GM21381 (cell line): Measurements from ENCODE around the gene FOXO3.

Experiments
- ATAC-seq: cut with Tn5 transposase; IDR thresholded peaks from one replicate; pipeline ENCODE4 v1.9.1; 2021; ENCODE audit warnings: mild to moderate bottlenecking, moderate library complexity; ENCODE audit not compliant: unreplicated experiment

The FOXO3 gene

DNA sequence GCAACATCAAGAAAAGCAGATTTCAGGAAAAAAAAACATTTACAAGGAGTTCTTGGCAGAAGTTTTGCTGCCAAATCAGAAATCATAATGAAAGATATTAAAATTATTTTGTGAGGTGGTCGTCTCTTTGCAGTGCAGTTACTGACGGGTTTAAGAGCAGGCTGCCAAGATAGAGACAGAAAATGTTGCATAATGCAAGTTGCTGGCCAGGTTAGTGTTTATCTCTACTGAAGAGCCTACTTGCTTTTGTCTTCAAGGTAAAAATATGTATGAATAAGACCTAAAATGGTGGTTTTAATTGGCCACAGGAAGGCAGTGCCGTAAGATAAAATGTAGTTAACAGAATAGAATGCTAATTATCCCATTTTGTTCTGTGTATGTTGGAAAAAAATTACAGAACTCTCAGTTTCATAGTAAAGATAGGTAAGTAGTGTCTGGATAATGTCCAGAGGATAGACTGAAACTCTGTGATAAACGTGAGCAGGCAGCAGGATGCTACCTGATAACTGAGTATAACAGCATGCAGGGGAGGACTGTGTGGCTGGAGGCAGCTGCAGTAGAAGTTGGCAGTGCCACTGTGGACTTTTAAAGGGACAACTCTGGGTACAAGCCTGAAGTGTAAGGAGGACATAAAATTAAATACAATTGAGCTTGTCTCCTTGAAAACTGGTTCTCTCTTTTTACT, 13.9 kb downstream of the FOXO3 start:
- no peak for ATAC-seq

DNA sequence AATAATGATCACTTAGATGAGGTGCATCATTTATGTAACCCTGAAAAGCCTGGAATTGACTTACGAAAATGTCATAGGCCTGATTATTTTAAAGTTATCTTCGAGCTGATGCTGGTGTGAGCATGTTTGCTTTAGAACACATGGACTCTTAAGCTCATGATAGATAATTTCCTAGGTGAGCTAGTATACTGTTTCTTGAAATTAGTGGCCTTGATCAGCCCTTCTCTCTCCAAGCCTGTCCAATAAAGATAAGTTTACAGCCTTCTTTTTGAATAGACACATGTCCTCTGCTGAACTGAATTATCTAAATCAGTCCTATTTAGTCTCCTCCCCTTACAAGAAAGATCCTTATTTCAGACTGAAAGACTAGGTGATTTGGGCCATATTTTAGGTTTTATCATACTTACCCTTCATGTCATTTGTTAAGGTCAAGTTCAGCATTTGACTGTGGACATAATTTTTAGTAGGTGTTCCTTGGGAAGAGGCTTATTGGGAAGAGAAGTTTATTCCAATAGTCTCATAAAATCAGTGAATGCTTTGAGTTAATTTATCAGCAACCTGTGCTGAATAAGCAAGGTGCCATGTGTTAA, 15.3 kb downstream of the FOXO3 start:
- no peak for ATAC-seq

DNA sequence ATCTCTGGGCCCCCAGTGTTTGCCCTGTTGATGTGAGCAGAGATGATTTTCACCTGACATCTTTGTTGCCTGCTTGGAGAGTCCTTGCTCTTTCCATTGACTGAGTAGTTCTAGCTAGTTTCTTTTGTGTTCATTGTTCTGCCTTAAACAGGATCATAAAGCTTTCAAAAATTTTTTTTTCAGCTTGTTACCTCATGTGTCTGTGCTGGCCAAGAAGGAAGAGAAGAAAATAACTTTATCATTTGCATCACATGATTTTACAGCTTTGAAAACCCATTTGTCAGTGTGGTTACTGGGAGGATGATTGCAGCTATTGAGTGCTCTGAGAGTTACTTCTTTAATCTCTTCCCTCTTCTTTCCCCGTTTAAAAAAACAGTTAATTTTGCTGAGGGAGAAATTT, 16.0 kb downstream of the FOXO3 start:
- ATAC-seq, result no peak

DNA sequence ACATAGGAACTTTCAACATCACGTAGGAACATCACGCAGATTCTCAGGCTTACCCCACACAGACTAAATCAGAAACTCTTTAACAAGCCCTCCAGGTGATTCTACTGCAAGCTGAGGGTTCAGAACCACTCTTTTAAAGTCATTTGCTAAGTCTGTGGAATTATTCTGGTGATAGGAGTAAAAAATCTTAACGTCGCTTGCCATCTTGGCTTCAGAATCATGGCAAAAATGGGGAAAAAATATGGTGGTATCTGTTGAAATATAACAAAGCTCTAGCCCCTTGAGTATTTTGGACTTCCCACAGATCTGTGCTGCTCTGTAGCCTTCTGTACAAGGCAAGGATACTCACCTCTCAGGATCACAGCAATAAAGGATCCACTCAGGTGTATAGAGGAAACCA, 17.4 kb downstream of the FOXO3 start:
- no peak for ATAC-seq

DNA sequence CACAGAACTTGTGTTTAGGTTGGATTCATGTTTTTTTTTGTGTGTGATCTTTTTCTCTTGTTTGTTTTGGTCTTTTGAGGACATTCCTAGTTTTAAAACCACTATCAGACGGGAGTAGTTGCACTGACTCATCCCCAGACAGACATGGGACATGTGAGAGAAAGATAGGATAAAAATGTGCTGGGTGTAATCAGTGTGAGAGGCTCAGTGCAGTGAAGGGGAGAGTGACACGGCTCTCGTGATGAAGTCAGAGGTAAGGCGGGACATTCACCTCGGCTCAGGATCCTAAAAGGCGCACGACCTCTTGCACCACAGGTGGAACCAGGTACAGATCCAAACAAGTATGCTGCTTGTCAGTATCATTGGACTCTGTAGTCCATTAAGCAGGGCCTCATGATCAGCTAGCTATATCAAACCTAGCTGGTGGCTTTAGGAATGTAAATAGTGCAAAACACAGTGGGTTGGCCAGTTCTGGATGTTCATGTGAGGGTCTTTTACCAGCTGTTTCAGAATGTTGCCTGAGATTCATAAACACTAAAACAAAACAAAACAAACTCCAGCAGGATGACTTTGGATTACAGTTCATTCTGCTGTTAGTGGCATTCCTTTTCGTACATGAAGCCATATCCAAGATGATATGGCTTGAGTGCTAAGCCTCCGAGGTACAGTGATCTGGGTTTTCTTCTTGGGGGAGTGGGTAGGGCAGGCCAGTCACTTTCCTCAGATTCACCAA, 18.0 kb downstream of the FOXO3 start:
- no peak for ATAC-seq

DNA sequence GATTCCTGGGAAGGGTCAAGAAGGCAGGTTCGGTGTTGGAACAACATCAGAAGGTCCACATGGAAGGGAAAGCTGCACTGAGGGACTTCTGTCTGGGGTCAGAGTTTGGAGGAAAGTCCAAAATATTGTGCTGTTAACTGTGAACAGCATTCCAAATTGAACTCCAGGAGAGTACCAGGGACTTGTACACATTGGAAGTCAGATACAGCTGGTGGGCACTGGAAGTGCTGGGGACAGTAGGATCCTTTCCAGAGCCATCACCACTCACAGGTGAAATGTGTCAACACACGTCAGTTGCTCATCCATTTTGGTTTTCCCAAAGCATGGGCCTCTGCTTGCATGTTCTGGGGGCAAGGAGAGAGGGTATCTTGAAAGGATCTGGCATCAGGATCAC, 18.6 kb downstream of the FOXO3 start:
- no peak for ATAC-seq

DNA sequence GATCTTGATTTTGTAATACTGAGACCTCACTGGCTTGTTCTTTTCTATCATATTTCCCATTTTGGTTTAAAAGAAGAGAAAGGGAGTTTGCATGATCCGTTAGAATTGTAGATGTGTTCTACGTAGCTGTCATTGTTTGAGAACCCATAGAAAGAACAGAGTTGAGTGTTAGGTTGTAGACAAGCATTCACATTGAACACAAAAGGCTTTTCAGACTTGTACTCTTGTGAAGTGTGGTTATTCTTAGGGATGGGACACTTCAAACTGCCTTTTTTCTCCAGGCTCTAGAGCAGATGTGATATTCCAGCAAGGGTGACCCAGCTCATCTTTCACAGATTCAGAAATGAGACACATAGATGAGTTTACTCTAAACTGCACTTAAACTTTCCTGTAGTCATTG, 19.9 kb downstream of the FOXO3 start:
- no peak for ATAC-seq

DNA sequence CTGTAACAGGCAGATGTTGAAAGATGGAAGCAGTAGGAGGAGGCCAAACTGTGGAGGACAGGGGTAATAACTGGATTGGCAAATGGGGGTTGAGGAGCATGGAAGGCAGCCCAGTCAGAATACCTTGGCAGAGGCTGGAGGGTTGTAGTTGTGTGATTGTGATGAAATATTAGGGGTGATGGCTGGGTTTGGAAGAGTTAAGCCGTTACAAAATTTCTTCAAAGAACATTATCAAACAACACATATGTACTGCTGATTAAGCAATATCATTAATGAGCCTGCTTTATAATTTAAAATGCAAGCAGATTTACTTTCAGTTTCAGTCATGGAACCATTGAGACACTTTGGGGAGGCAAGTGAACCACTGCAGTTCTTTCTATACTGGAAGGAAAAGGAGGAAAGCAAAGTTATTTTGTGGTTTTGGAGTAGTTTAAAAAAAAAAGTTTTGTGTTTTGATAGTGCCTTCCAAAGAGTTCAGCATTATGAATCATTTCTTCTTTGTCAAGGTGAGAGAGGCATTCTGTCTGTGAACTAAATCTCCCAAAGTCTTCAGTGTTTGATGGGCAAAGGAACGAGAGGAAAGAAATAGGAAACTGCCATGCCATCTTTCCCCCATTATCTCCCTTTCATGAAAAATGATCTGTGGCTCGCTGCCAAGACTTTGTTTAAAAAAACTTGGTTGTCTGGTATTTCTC, 20.7 kb downstream of the FOXO3 start:
- ATAC-seq, result no peak

DNA sequence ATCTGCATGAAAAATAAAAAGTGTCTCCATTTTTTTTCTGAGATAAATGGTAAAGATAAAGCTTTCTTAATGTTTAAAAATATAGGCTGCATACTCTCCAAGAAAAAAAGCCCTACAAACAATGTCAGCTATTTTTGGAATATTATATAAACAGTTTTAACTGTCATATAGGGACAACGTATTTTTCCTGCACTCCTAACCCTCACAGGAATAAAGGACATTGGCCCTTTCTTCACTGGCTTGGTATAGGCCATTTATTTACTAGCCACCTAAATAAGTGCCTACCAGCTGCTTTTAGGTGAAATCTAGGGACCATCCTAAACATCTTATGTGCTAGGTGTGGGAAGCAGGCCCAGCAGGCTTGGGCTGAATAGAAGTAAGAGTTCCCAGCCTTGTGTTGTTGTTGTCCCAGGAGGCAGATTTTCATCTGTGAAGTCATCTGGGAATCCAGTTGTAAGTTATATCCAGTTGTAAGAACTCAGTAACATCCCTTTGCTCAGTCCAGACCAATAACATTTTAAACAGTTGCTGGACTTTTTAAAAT, 21.3 kb downstream of the FOXO3 start:
- ATAC-seq, result no peak

DNA sequence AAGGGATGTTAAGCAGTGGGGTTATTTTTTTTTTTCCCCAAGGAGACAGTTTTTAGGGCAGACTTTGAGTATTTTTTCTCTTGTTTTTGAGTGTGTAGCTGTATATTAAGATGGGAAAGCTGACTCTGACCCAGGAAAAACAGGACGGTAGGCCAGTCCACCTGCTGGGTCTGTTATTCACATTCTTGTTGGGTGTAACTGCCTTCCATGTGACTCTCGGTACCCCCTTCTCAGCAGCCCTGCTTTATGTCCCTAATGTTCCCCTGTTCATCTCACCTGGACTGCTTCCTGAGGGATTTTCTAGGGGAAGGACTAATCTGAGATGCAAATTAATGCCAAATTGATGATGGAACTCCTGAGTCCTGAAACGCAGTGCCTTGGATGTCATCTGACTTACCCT, 21.9 kb downstream of the FOXO3 start:
- no peak for ATAC-seq

DNA sequence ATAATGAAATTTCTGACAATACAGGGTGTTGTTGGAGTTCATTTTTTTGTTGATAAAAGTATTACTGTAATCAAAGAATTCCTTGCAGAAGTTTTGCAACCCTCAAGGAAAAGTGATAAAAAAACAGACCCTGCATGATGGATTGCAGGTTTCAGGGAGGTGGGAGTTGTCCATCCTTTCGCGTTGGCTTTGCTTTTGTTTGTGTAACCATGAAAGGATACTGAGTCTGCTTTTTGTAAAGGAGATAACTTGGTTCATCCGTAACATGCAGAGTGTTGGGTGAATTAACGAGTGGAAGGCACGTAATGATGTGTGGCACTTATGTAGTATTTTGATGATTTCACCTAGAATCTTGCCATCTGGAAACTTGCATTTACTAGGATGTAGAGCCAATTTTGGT, 23.6 kb downstream of the FOXO3 start:
- no peak for ATAC-seq

DNA sequence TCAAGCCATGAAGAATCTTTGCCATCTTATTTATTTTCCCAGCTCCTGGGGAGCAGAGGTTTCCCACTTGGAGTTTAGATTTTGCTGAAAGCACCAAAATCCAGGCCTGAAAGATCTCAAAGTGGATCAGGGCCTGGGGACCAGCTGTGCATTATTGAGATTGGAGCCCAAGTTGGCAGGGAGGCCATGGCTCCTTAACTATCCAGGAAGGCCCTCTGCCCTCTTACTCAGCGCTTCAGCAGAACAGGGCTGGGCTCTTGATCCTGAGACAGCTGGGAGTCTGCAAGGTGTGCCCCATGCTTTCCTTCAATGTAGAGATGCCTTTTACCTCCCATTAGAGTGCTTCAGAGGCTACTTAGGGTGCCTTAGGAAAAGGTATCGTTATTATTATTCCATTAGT, 24.6 kb downstream of the FOXO3 start:
- ATAC-seq, result no peak

DNA sequence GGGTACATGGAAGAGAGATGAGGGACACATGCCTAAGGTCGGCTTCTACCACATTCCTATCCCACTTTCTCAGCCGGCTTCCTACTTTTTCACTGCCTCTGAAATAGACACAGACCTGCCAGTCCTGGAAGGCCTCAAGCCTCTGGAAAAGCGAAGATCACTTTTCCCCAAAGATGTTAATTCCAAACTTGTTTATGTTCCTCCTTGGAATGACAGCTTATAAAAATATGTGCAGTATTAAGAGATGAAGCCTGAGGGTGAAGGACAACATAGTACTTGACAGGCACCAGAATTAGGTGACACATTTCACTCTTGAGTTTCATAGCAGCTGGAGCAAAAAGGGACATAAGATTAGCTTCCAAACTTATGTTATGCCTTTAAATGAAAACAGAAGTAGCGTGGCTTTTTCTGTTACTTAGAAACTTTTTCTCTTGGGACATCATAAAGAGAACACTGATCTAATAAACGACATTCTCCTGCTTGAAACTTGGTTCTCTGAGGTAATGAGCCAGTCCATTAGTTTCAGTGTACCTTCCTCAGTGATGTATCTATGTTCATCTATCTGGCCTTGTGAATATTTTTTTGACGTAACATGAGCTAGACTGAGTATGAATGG, 25.3 kb downstream of the FOXO3 start:
- no peak for ATAC-seq

DNA sequence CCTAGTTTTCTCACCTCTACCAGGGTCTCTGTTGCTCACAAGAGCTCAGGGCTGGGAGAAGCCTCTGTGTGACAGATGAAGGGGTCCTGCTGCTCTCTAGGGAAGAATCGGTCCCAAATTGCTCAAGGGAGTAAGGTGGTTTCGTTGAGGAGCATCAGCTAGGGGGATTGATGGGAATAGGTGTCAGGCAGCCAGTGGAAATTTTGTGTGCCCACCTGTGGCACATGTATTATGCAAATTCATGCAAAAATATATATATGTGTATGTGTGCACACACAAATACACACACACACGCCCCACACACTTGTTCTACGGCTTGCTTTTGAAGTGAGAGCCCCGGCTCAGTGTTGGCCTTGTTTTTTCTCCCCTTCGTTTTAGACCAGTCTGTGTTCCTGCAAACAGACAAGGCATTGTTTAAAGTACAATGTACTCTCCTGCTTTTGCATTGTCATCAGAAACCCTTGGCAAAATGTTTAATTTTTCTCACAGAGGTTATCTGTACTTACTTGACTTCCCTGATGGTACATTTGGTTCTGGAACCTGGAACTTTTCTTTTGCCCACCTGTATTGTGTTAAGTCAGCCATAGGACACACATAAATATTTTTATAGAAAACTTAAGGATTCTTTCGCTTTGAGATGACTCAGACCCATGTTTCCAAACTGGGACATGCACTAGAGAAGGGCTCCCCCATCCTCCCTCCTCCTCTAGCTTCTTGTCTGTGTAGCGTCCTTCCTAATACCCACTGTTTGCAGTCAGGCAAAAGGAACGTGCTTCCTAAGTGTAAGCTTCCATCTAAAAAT, 26.7 kb downstream of the FOXO3 start:
- ATAC-seq, result no peak

DNA sequence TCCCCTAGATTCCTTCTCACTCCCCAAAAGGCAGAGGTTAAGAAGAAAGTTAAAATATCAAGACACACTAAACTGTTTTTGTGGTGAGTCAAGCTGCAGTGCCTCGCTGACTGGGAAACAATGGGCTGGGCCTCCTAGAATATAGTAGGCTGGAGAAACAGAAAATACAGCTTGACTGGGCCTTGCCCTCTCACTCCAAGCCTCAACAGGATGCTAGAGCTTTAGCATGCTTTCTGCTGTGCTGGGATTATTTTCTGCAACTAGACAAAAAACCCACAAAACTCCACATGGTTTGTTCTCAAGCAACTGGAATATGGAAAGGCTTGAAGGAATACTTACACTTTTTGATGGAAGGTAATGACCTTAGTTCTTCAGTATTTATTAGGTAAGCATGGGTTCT, 27.9 kb downstream of the FOXO3 start:
- ATAC-seq, result no peak

DNA sequence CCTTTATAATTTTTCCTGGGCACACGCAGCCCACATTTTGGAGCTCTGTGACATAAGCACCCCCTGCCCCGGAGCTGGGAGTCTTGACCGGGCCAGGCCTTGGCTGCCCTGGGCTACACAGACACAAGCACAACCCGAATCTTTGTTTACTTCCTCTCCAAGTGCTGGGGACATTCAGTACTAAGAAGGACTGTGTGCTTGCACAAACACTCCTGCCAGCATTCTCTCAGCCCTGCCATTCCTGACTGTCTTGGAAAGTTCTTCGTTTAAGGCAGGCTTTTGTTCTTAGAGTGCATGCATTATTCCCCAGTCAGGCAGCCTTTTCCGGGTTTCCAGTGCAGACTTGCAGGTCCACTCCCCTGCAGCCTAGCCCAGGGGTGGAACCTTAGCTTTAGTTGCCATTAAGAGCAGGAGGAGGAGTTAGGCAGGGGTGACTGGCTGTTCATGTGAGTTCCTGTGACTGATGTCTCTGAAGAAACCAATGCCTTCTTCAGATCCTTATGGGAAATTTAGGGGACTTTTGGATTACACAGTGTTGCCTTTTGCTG, 28.6 kb downstream of the FOXO3 start:
- no peak for ATAC-seq

DNA sequence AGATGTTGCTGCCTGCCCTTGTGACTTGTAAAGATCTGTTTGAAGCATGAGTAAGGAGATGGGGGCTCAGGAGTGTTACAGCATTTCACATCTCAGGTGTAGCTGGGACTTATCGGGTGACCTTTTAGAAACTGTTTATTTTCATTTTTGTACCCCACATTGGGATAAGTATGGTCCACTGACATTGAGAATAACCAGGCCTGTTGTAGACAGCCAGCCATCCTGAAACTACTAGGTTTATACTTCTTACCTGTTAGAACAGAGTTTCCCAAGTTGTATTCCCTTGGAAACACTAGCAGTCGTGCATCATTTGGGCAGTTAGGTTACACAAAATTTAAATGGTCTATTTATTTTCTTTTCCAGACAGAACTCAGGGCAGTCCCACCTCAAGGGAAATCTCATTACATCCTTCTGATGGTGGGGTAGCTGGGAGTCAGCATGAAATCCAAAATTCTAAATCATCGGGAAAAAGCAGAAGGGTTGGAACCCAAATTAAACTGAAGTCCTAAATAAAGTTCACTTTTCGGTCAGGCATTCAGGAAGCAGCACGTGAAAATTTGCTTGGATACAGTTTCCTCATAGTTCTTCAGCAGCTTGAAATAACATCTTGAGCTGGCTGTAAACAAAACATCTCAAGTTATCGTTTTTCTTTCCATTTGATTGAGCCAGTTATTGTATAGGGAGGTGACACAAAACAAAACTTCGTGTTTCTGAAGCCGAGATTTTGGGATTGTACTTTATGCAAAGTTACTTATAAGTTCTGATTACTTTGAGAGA, 30.5 kb downstream of the FOXO3 start:
- ATAC-seq, result no peak

DNA sequence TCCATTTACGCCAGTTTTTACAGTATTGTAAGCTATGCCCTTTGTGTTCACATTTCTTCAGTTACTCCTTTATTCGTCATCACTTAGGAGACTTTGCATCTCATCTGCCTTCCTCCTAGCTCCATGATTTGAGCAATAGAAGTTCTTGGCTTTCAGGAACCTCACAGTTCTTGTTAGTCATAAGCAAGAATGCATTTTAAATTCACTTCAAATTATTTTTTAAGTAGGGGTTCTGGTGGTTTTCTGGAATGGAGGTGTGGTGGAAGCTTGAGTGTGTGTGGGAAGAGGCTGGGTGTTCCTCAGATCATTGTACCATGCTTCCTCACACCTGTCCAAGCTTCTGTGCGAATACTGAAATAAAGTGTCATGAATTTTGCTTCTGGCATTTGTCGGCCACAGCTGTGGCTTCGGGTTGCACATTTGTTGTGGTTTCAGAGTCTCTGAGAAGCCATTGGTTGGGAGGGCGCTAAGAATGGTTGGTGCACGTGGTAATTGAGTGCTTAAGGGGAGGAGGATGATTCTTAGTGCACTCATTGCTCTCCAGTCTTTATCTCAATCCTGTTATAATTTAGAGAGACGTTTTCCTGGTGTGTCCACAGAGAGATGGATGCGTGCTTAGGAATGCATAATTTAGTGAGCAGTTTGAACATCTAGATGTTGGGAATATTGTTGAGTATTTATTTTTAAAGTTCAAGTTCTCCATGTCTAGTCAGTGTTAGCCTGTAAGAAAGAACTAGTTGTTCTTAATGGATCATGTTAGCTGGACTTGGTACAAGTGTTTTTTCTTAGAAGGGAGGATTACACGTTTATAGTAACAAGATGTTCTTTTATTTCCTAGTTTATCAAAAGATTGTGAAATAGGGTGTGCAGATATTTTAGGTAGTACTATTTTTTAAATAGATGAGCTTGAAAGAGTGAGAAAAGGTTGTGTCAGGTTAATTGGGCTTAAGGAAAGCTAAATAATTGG, 31.9 kb downstream of the FOXO3 start:
- peak; percentile 75 for ATAC-seq
